SU-DHL-6 (cell line): ENCODE results near the gene CCNE1.

Experiments
- H2AFZ ChIP-seq: fragments of 200-600 bp; sonication (generic); 2 replicates; pipeline ENCODE4 v1.6.1; 2014; ENCODE audit warnings: low read depth, mild to moderate bottlenecking, moderate library complexity, mixed read lengths, antibody characterized with exemption, low read length; ENCODE audit not compliant: severe bottlenecking
- H3F3A ChIP-seq: fragments of 200-600 bp; shearing (Covaris generic); 2 replicates; pipeline ENCODE4 v1.6.0; 2016; ENCODE audit warnings: antibody characterized with exemption, mild to moderate bottlenecking; ENCODE audit not compliant: insufficient read depth
- H3K27ac ChIP-seq: fragments of 200-600 bp; sonication (generic); 2 replicates; pipeline ENCODE4 v1.5.1; 2016; ENCODE audit warnings: low read depth, mild to moderate bottlenecking, low read length, moderate library complexity, mixed read lengths
- H3K27me3 ChIP-seq: fragments of 200-600 bp; sonication (generic), shearing (Covaris generic); 2 replicates; pipeline ENCODE4 v1.6.0; 2014; ENCODE audit warnings: mild to moderate bottlenecking, low read length
- H3K36me3 ChIP-seq: fragments of 200-600 bp; sonication (generic); 2 replicates; pipeline ENCODE4 v1.6.1; 2014; ENCODE audit warnings: mild to moderate bottlenecking, low read length, mixed read lengths
- H3K4me2 ChIP-seq: fragments of 300-600, 200-600 bp; shearing (Covaris generic), sonication (generic); 2 replicates; pipeline ENCODE4 v1.6.0; 2014; ENCODE audit warnings: low read length, low read depth, mild to moderate bottlenecking; ENCODE audit not compliant: poor library complexity, severe bottlenecking
- H3K4me3 ChIP-seq: fragments of 200-600 bp; sonication (generic); 2 replicates; pipeline ENCODE4 v1.5.1; 2014; ENCODE audit warnings: antibody characterized with exemption, low read length, mild to moderate bottlenecking, mixed read lengths; ENCODE audit not compliant: insufficient read depth, poor library complexity, severe bottlenecking
- H3K79me2 ChIP-seq: fragments of 200-600 bp; sonication (generic); 2 replicates; pipeline ENCODE4 v1.6.1; 2014; ENCODE audit warnings: mild to moderate bottlenecking, low read length, moderate library complexity; ENCODE audit not compliant: insufficient read depth
- H3K9ac ChIP-seq: fragments of 200-600 bp; sonication (generic); 2 replicates; pipeline ENCODE4 v1.7.0; 2014; ENCODE audit warnings: mild to moderate bottlenecking, low read length
- H3K9me2 ChIP-seq: fragments of 200-600 bp; sonication (generic); replicated peaks from 2 replicates; pipeline ENCODE4 v1.6.1; 2014; ENCODE audit warnings: low read length; ENCODE audit not compliant: insufficient read depth
- H3K9me3 ChIP-seq: fragments of 200-600 bp; sonication (generic); 2 replicates; pipeline ENCODE4 v1.6.1; 2014; ENCODE audit warnings: low read length, mixed read lengths; ENCODE audit not compliant: insufficient read depth
- H4K20me1 ChIP-seq: fragments of 200-600 bp; sonication (generic); 2 replicates; pipeline ENCODE4 v1.6.1; 2014; ENCODE audit warnings: low read depth, mild to moderate bottlenecking, antibody characterized with exemption, low read length, moderate library complexity, mixed read lengths
- EZH2phosphoT487 ChIP-seq: fragments of 200-600 bp; sonication (generic), shearing (Covaris generic); conservative IDR thresholded peaks from 2 replicates; pipeline ENCODE4 v1.6.1; 2018; ENCODE audit warnings: mild to moderate bottlenecking, antibody characterized with exemption, low read length, moderate library complexity, mixed read lengths
- TF ChIP-seq, protein P1 (sequence below): fragments of 200-600 bp; sonication (generic); IDR thresholded peaks from one replicate; pipeline ENCODE4 v1.5.1; 2017; ENCODE audit warnings: antibody characterized with exemption, mild to moderate bottlenecking, low read length, moderate library complexity; ENCODE audit not compliant: insufficient read depth, poor library complexity, severe bottlenecking

CCNE1 gene

DNA sequence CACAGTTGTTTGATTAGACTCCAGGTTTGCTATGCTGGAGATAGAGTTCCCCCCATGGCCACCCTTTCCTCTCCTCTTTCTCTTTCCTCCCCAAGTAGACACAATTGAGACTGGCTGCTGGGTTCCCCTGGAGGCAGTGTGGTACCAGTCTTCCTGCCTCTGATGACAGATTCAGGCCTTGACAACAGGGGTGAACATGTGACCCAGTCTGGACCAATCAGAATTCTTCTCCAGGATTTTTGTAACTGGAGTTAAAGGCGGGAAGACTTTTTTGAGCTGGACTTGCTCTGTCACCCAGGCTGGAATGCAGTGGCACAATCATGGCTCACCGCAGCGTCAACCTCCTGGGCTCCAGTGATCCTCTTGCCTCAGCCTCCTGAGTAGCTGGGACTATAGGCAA lies 48.7 kb downstream of the CCNE1 start:
- H4K20me1 ChIP-seq = no peaks in the 10 kb centered on the region
- no peak overlapping the region for H3K9ac ChIP-seq
- no peak overlapping the region for H3K4me2 ChIP-seq
- H3K4me3 ChIP-seq = no peak overlapping the region
- H3F3A ChIP-seq = no peaks in the 10 kb centered on the region
- no peaks in the 10 kb centered on the region for H3K36me3 ChIP-seq
- H3K9me2 ChIP-seq = no peaks in the 10 kb centered on the region
- H3K79me2 ChIP-seq = no peaks in the 10 kb centered on the region
- no peaks in the 10 kb centered on the region for H3K9me3 ChIP-seq
- no peak for TF ChIP-seq EZH2phosphoT487
- TF ChIP-seq, protein P1, sequence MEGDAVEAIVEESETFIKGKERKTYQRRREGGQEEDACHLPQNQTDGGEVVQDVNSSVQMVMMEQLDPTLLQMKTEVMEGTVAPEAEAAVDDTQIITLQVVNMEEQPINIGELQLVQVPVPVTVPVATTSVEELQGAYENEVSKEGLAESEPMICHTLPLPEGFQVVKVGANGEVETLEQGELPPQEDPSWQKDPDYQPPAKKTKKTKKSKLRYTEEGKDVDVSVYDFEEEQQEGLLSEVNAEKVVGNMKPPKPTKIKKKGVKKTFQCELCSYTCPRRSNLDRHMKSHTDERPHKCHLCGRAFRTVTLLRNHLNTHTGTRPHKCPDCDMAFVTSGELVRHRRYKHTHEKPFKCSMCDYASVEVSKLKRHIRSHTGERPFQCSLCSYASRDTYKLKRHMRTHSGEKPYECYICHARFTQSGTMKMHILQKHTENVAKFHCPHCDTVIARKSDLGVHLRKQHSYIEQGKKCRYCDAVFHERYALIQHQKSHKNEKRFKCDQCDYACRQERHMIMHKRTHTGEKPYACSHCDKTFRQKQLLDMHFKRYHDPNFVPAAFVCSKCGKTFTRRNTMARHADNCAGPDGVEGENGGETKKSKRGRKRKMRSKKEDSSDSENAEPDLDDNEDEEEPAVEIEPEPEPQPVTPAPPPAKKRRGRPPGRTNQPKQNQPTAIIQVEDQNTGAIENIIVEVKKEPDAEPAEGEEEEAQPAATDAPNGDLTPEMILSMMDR = no peak
- no peaks in the 10 kb centered on the region for H3K27me3 ChIP-seq
- no peak overlapping the region for H3K27ac ChIP-seq
- no peak overlapping the region for H2AFZ ChIP-seq

DNA sequence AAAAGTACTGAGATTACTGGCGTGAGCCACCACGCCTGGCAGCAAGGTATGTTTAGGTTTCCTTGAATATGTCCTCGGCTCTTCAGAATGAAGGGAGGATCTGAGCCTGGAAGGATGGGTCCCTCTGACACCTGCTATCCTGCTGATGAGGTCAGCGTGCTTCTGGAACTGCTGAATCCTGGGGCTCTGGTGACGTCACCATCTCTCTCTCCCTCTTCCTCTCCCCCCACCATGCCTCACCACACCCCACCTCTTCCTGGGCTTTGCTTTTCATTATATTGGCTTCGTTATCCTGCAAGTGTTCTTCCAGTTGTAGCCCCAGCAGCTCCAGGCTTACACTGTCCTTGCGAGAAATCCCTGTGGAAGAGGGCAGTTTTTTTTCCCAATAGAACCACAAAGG lies 49.8 kb downstream of the CCNE1 start:
- no peak overlapping the region for H3K27ac ChIP-seq
- H3K9me3 ChIP-seq = no peaks in the 10 kb centered on the region
- no peaks in the 10 kb centered on the region for H4K20me1 ChIP-seq
- no peak overlapping the region for H3K4me2 ChIP-seq
- no peaks in the 10 kb centered on the region for H3F3A ChIP-seq
- TF ChIP-seq, protein P1 = no peak
- TF ChIP-seq EZH2phosphoT487 = no peak
- no peak overlapping the region for H3K4me3 ChIP-seq
- no peak overlapping the region for H3K9ac ChIP-seq
- H3K27me3 ChIP-seq = no peaks in the 10 kb centered on the region
- H2AFZ ChIP-seq = no peak overlapping the region
- H3K9me2 ChIP-seq = no peaks in the 10 kb centered on the region
- H3K36me3 ChIP-seq = no peaks in the 10 kb centered on the region
- no peaks in the 10 kb centered on the region for H3K79me2 ChIP-seq

DNA sequence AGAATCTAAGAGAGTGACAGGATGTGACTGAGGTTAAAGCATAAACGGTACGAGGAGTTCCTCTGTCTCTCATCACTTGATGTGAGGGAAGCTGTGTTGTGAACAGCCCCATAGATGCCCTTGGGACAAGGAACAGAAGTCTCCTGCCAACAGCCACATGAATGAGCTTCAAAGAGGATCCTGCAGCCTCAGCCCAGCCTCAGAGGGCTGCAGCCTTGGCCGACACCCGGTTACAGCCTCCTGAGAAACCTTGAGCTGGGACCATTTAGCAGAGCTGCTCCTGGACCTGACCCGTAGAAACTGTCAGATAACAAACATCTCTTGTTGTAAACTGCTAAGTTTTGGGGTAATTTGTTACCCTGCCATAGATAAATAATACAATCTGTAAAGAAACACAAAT lies 54.2 kb downstream of the CCNE1 start:
- H3K79me2 ChIP-seq = no peaks in the 10 kb centered on the region
- no peaks in the 10 kb centered on the region for H3F3A ChIP-seq
- H3K9ac ChIP-seq = no peak overlapping the region
- TF ChIP-seq, protein P1 = no peak
- TF ChIP-seq EZH2phosphoT487 = no peak
- no peak overlapping the region for H2AFZ ChIP-seq
- H3K27ac ChIP-seq = no peak overlapping the region
- no peak overlapping the region for H3K4me3 ChIP-seq
- H3K36me3 ChIP-seq = no peaks in the 10 kb centered on the region
- no peaks in the 10 kb centered on the region for H4K20me1 ChIP-seq
- H3K27me3 ChIP-seq = no peaks in the 10 kb centered on the region
- H3K4me2 ChIP-seq = no peak overlapping the region
- H3K9me2 ChIP-seq = no peaks in the 10 kb centered on the region
- peaks cover 5% of the 10 kb centered on the region; the same call in 1 of the 2 replicates for H3K9me3 ChIP-seq

DNA sequence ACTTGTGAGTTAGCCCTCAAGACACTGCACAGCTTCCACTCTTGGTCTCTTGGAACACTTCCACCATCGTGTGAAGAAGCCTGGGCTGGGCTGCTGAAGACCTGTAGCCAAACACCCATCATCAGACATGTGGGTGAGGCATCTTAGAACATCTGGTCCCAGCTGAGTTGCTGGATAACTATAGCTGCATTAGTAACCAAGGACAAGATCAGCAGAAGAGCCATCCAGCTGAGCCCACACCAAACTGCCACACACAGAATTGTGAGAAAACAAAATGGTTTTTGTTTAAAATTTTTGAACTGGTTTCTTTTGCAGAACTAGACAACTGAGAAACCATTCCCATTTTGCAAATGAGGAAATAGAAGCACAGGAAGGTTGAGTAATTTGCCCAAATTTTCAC lies 56.2 kb downstream of the CCNE1 start:
- Histone ChIP-seq H3K79me2 (no peaks in the 10 kb centered on the region), H3K27me3 (no peaks in the 10 kb centered on the region), H3K4me3 (no peak overlapping the region), H3K36me3 (no peaks in the 10 kb centered on the region), H4K20me1 (no peaks in the 10 kb centered on the region), H3K9me2 (no peaks in the 10 kb centered on the region), H3F3A (no peaks in the 10 kb centered on the region), H3K27ac (no peak overlapping the region), H2AFZ (no peak overlapping the region), H3K9ac (no peak overlapping the region), H3K4me2 (no peak overlapping the region), H3K9me3 (peaks cover 5% of the 10 kb centered on the region; the same call in 1 of the 2 replicates)
- TF ChIP-seq, protein P1 = no peak
- no peak for TF ChIP-seq EZH2phosphoT487
